H9 (cell line): Measurements from ENCODE around the gene NR2F2. TPM values are rescaled to one million over a fixed set of nuclear protein-coding genes. Genes with fewer than 3 reads are reported as not detected.

Experiments
- DNase-seq: peaks from one replicate; pipeline ENCODE4 v3.0.0-alpha.2; 2017
- H2AFZ ChIP-seq: one replicate; pipeline ENCODE4 v1.6.1; 2013; ENCODE audit warnings: mild to moderate bottlenecking, low read length, control low read depth, moderate library complexity
- H2AK5ac ChIP-seq: 2 replicates; pipeline ENCODE4 v1.6.1; 2013; ENCODE audit warnings: low read length, control low read depth, mixed read lengths; ENCODE audit not compliant: insufficient read length
- H2BK120ac ChIP-seq: one replicate; pipeline ENCODE4 v1.6.1; 2013; ENCODE audit warnings: low read depth, mild to moderate bottlenecking, low read length, control low read depth, inconsistent platforms; ENCODE audit not compliant: poor library complexity, severe bottlenecking
- H2BK12ac ChIP-seq: 2 replicates; pipeline ENCODE4 v1.6.1; 2013; ENCODE audit warnings: low read length, control low read depth, mixed read lengths, low read depth; ENCODE audit not compliant: insufficient read length
- H2BK15ac ChIP-seq: 2 replicates; pipeline ENCODE4 v1.6.1; 2013; ENCODE audit warnings: low read depth, low read length, control low read depth
- H2BK20ac ChIP-seq: one replicate; pipeline ENCODE4 v1.6.1; 2013; ENCODE audit warnings: low read depth, mild to moderate bottlenecking, low read length, control low read depth, inconsistent platforms; ENCODE audit not compliant: poor library complexity, severe bottlenecking
- H2BK5ac ChIP-seq: 2 replicates; pipeline ENCODE4 v1.6.1; 2013; ENCODE audit warnings: low read length, control low read depth, mixed read lengths; ENCODE audit not compliant: insufficient read length
- H3K14ac ChIP-seq: 2 replicates; pipeline ENCODE4 v1.6.1; 2013; ENCODE audit warnings: low read length, control low read depth; ENCODE audit not compliant: insufficient read depth
- H3K18ac ChIP-seq: 2 replicates; pipeline ENCODE4 v1.6.1; 2013; ENCODE audit warnings: low read depth, mild to moderate bottlenecking, mixed read lengths, low read length, control low read depth; ENCODE audit not compliant: insufficient read length
- H3K23ac ChIP-seq: 2 replicates; pipeline ENCODE4 v1.6.1; 2013; ENCODE audit warnings: low read length, control low read depth, mixed read lengths, low read depth; ENCODE audit not compliant: insufficient read length
- H3K23me2 ChIP-seq: 2 replicates; pipeline ENCODE4 v1.6.1; 2013; ENCODE audit warnings: low read depth, mild to moderate bottlenecking, mixed read lengths, low read length, control low read depth; ENCODE audit not compliant: insufficient read length, poor library complexity, severe bottlenecking
- H3K27ac ChIP-seq: 2 replicates; pipeline ENCODE4 v1.5.1; 2013; ENCODE audit warnings: low read length, control low read depth, mixed read lengths, low read depth; ENCODE audit not compliant: insufficient read length
- H3K27me3 ChIP-seq: 2 replicates; pipeline ENCODE4 v1.6.1; 2013; ENCODE audit warnings: low read length, control low read depth, inconsistent platforms; ENCODE audit not compliant: insufficient read depth
- H3K4ac ChIP-seq: 2 replicates; pipeline ENCODE4 v1.6.1; 2013; ENCODE audit warnings: low read depth, mild to moderate bottlenecking, control low read depth, inconsistent platforms, low read length, moderate library complexity
- H3K4me1 ChIP-seq: 2 replicates; pipeline ENCODE4 v1.6.1; 2013; ENCODE audit warnings: low read length, control low read depth, inconsistent platforms; ENCODE audit not compliant: insufficient read depth
- H3K4me2 ChIP-seq: 2 replicates; pipeline ENCODE4 v1.6.1; 2013; ENCODE audit warnings: low read length, control low read depth, mixed read lengths; ENCODE audit not compliant: insufficient read length, insufficient read depth
- H3K56ac ChIP-seq: 2 replicates; pipeline ENCODE4 v1.6.1; 2013; ENCODE audit warnings: low read depth, mild to moderate bottlenecking, mixed read lengths, low read length, control low read depth; ENCODE audit not compliant: insufficient read length
- H3K79me1 ChIP-seq: 2 replicates; pipeline ENCODE4 v1.6.1; 2013; ENCODE audit warnings: low read depth, mild to moderate bottlenecking, moderate library complexity, low read length, control low read depth, inconsistent platforms; ENCODE audit not compliant: insufficient read depth, poor library complexity, severe bottlenecking
- H3K79me2 ChIP-seq: 2 replicates; pipeline ENCODE4 v1.6.1; 2013; ENCODE audit warnings: low read length, control low read depth, inconsistent platforms; ENCODE audit not compliant: insufficient read depth
- H3K9ac ChIP-seq: 2 replicates; pipeline ENCODE4 v1.6.1; 2013; ENCODE audit warnings: low read length, control low read depth, mixed read lengths; ENCODE audit not compliant: insufficient read length; ENCODE audit errors: extremely low read depth
- H3K9me3 ChIP-seq: one replicate; pipeline ENCODE4 v1.6.1; 2013; ENCODE audit warnings: low read depth, low read length, inconsistent platforms; ENCODE audit not compliant: control insufficient read depth
- H3T11ph ChIP-seq: one replicate; pipeline ENCODE4 v1.6.1; 2013; ENCODE audit warnings: mild to moderate bottlenecking, low read length, control low read depth, inconsistent platforms
- H4K20me1 ChIP-seq: one replicate; pipeline ENCODE4 v1.6.1; 2013; ENCODE audit not compliant: control insufficient read depth, insufficient read length, insufficient read depth
- H4K5ac ChIP-seq: 2 replicates; pipeline ENCODE4 v1.6.1; 2013; ENCODE audit warnings: low read depth, mild to moderate bottlenecking, mixed read lengths, low read length, control low read depth; ENCODE audit not compliant: insufficient read length
- H4K8ac ChIP-seq: replicated peaks from 2 replicates; pipeline ENCODE4 v1.6.1; 2013; ENCODE audit warnings: low read length, control low read depth, mixed read lengths, low read depth; ENCODE audit not compliant: insufficient read length
- H4K91ac ChIP-seq: 2 replicates; pipeline ENCODE4 v1.6.1; 2013; ENCODE audit warnings: low read depth, mild to moderate bottlenecking, moderate library complexity, mixed read lengths, low read length, control low read depth; ENCODE audit not compliant: insufficient read length
- H3K27ac Mint-ChIP-seq, 3 experiments: 2 replicates in 2 of 3; 3 replicates in 1 of 3; pipeline ENCODE4 v1.8.0; 2020 to 2021; ENCODE audit warnings: mixed read lengths in 3 of 3, mild to moderate bottlenecking in 1 of 3, moderate library complexity in 1 of 3
- H3K27me3 Mint-ChIP-seq: 2 replicates; pipeline ENCODE4 v1.8.0; 2021; ENCODE audit warnings: low read depth, mild to moderate bottlenecking, moderate library complexity, mixed read lengths
- H3K36me3 Mint-ChIP-seq, 3 experiments: 2 replicates in 2 of 3; 3 replicates in 1 of 3; pipeline ENCODE4 v1.8.0; 2020 to 2021; ENCODE audit warnings: low read depth in 3 of 3, mixed read lengths in 3 of 3; ENCODE audit not compliant: insufficient read depth in 1 of 3
- H3K4me1 Mint-ChIP-seq, 2 experiments: 2 replicates each; pipeline ENCODE4 v1.8.0; 2020; ENCODE audit warnings: mixed read lengths in 2 of 2
- H3K4me3 Mint-ChIP-seq, 2 experiments: 2 replicates in 1 of 2; 3 replicates in 1 of 2; pipeline ENCODE4 v1.8.0; 2020 to 2021; ENCODE audit warnings: mild to moderate bottlenecking in 2 of 2, mixed read lengths in 2 of 2, moderate library complexity in 1 of 2
- H3K9me3 Mint-ChIP-seq, 2 experiments: 2 replicates in 1 of 2; 3 replicates in 1 of 2; pipeline ENCODE4 v1.8.0; 2020; ENCODE audit warnings: mild to moderate bottlenecking in 2 of 2, mixed read lengths in 2 of 2, moderate library complexity in 1 of 2
- CTCF ChIP-seq: fragments of 200-600 bp; sonication (generic); conservative IDR thresholded peaks from 3 replicates; pipeline ENCODE4 v1.8.0; 2021; ENCODE audit warnings: antibody characterized with exemption, mild to moderate bottlenecking
- WGBS: extraction: QIAGEN DNeasy Blood & Tissue Kit; methylation state at CpG from one replicate; pipeline ENCODE4 v1.1.7; 2013; ENCODE audit warnings: missing lambda C conversion rate, low lambda C conversion rate, mixed read lengths; ENCODE audit not compliant: insufficient read length; ENCODE audit errors: extremely low coverage; 5-methylcytosine and 5-hydroxymethylcytosine counted together
- total RNA-seq: library from RNA; stranded (reverse); gene quantifications from 2 replicates; pipeline ENCODE4 v1.2.1, GENCODE V29; 2021

The NR2F2 gene
- total RNA-seq, 1 experiment from 2014 or later: 0.24 TPM

GRCh38 chr15:96335411-96336024, 5.0 kb downstream of the NR2F2 start:
- Histone ChIP-seq H3K9ac (no peak overlapping the region), H3K9me3 (no peaks in the 10 kb centered on the region), H3K4me2 (no peak overlapping the region), H3K56ac (no peak overlapping the region), H2BK5ac (no peak overlapping the region), H3K18ac (no peak overlapping the region), H4K91ac (no peak overlapping the region), H4K8ac (no peak overlapping the region), H2AK5ac (no peak overlapping the region), H2BK12ac (no peak overlapping the region), H3K23me2 (peaks cover 15% of the 10 kb centered on the region), H3K27me3 (peaks cover 71% of the 10 kb centered on the region), H3T11ph (no peak overlapping the region), H2BK15ac (no peak overlapping the region), H3K4me1 (peaks cover 11% of the 10 kb centered on the region; the same call in 1 of the 2 replicates), H3K4ac (no peak overlapping the region), H2AFZ (no peak overlapping the region), H3K23ac (no peak overlapping the region), H2BK120ac (no peak overlapping the region), H3K14ac (no peak overlapping the region), H4K5ac (no peak overlapping the region), H4K20me1 (no peaks in the 10 kb centered on the region), H3K79me2 (no peaks in the 10 kb centered on the region), H3K27ac (no peak overlapping the region), H3K79me1 (no peaks in the 10 kb centered on the region), H2BK20ac (no peak overlapping the region)
- no peak for DNase-seq
- Mint-ChIP-seq H3K9me3 (peaks cover 2 to 8% of the 10 kb centered on the region in 2 experiments; a peak in 3 of 5 replicates), H3K4me3 (no peak overlapping the region; a peak in 1 of 5 replicates), H3K4me1 (peaks cover 60 to 85% of the 10 kb centered on the region in 2 experiments), H3K36me3 (no peaks in the 10 kb centered on the region), H3K27me3 (peaks cover 97% of the 10 kb centered on the region), H3K27ac (no peak overlapping the region; a peak in 1 of 7 replicates)
- WGBS: no CpG with 5 or more reads among the region's 6 CpGs
- TF ChIP-seq CTCF: no peak
